GM12878 (cell line): ENCODE results near the gene SLIT1. TPM values are rescaled to one million over a fixed set of nuclear protein-coding genes. Genes with fewer than 3 reads are reported as not detected.

Source experiments
- ATAC-seq: fragments of 200-7000 bp; cut with Tn5 transposase; 3 replicates; pipeline ENCODE4 v1.9.1; 2020; ENCODE audit warnings: mild to moderate bottlenecking, moderate library complexity
- BruUV-seq: library from RNA; stranded (reverse); fragments of 400-500 nt; replicated peaks from 2 replicates; lab custom pipeline; 2021; lab: Mats Ljungman, UMichigan
- CTCF ChIA-PET: fragments of 300-600 bp; sonication (Branson Sonifier 250); formaldehyde crosslinking; extraction: SDS; loops from one replicate; lab custom pipeline; 2021; ENCODE audit warnings: inconsistent platforms; lab: Yijun Ruan, JAX
- POLR2A ChIA-PET: fragments of 350-600 bp; formaldehyde crosslinking; extraction: SDS; loops from one replicate; lab custom pipeline; 2021; ENCODE audit warnings: inconsistent platforms; lab: Charles Lee
- RAD21 ChIA-PET: fragments of 300-600 bp; sonication (Branson Sonifier 250); formaldehyde crosslinking; loops from one replicate; lab custom pipeline; 2023; ENCODE audit warnings: antibody characterized with exemption; ENCODE audit not compliant: unreplicated experiment; lab: Charles Lee
- SMC1A ChIA-PET: fragments of 300-600 bp; sonication (Branson Sonifier 250); formaldehyde crosslinking; loops from one replicate; lab custom pipeline; 2023; ENCODE audit not compliant: unreplicated experiment, uncharacterized antibody; lab: Charles Lee
- DNase-seq: peaks from one replicate; pipeline ENCODE4 v3.0.0-alpha.2; 2011; ENCODE audit warnings: low read depth, low spot score
- FAIRE-seq: peaks from 3 replicates; lab custom pipeline; 2011; peaks lifted over from hg19 to GRCh38; lab: Jason Lieb, UNC
- H2AFZ ChIP-seq: 2 replicates; pipeline ENCODE4 v1.6.0; 2011; ENCODE audit warnings: low read depth, low read length, control low read depth; ENCODE audit not compliant: control insufficient read depth
- H3K27ac ChIP-seq: 2 replicates; pipeline ENCODE4 v1.5.1; 2011; ENCODE audit warnings: control low read depth; ENCODE audit not compliant: control insufficient read depth, insufficient read depth
- H3K27me3 ChIP-seq, 2 experiments: replicated peaks in 1 of 2; 2 replicates each; pipeline versions ENCODE4 v1.6.0 to v1.6.1; 2011; ENCODE audit warnings: low read length in 1 of 2; ENCODE audit not compliant: control insufficient read depth in 2 of 2, insufficient read depth in 2 of 2
- H3K36me3 ChIP-seq, 2 experiments: 2 replicates each; pipeline ENCODE4 v1.5.1; 2011; ENCODE audit warnings: low read length in 1 of 2; ENCODE audit not compliant: control insufficient read depth in 2 of 2, insufficient read depth in 2 of 2
- H3K4me1 ChIP-seq: 2 replicates; pipeline ENCODE4 v1.6.1; 2011; ENCODE audit warnings: mild to moderate bottlenecking, low read length, moderate library complexity, mixed read lengths; ENCODE audit not compliant: control insufficient read depth, insufficient read depth
- H3K4me2 ChIP-seq: 2 replicates; pipeline ENCODE4 v1.6.0; 2011; ENCODE audit warnings: control low read depth; ENCODE audit not compliant: control insufficient read depth, insufficient read depth
- H3K4me3 ChIP-seq: fragments of 200-600 bp; sonication (generic); 2 replicates; pipeline ENCODE4 v1.5.1; 2016
- H3K79me2 ChIP-seq: 2 replicates; pipeline ENCODE4 v1.6.0; 2011; ENCODE audit warnings: low read length; ENCODE audit not compliant: control insufficient read depth, insufficient read depth
- H3K9ac ChIP-seq: 2 replicates; pipeline ENCODE4 v1.8.0; 2011; ENCODE audit warnings: low read length, control low read depth, mixed read lengths; ENCODE audit not compliant: control insufficient read depth, insufficient read depth
- H3K9me3 ChIP-seq: replicated peaks from 3 replicates; pipeline ENCODE4 v1.5.1; 2011; ENCODE audit warnings: mild to moderate bottlenecking, low read length; ENCODE audit not compliant: control insufficient read depth, insufficient read depth
- H4K20me1 ChIP-seq: 2 replicates; pipeline ENCODE4 v1.6.0; 2011; ENCODE audit not compliant: control insufficient read depth, insufficient read depth
- BACH1 ChIP-seq: fragments of 450-650 bp; IDR thresholded peaks from 2 replicates; pipeline ENCODE4 v1.6.1; 2017; ENCODE audit warnings: mild to moderate bottlenecking, borderline replicate concordance
- CBFB ChIP-seq: IDR thresholded peaks from 2 replicates; pipeline ENCODE4 v1.6.1; 2016; ENCODE audit warnings: antibody characterized with exemption, low read depth
- CHD2 ChIP-seq: IDR thresholded peaks from 2 replicates; pipeline ENCODE4 v1.6.1; 2011; ENCODE audit warnings: low read depth, low read length, improper control_type of control experiment, borderline replicate concordance
- EED ChIP-seq: sonication (generic); IDR thresholded peaks from 2 replicates; pipeline ENCODE4 v1.6.1; 2016; ENCODE audit warnings: antibody characterized with exemption, low read depth
- FOS ChIP-seq: IDR thresholded peaks from 3 replicates; pipeline ENCODE4 v1.6.1; 2011; ENCODE audit warnings: borderline replicate concordance; ENCODE audit not compliant: insufficient read length; ENCODE audit errors: extremely low read depth
- JUND ChIP-seq: IDR thresholded peaks from 2 replicates; pipeline ENCODE4 v1.6.1; 2012; ENCODE audit warnings: low read depth, mild to moderate bottlenecking, low read length, improper control_type of control experiment, moderate library complexity
- NRF1 ChIP-seq: conservative IDR thresholded peaks from 2 replicates; pipeline ENCODE4 v1.6.1; 2011; ENCODE audit warnings: mild to moderate bottlenecking, low read depth, low read length, improper control_type of control experiment
- PAX8 ChIP-seq: fragments of 450-650 bp; IDR thresholded peaks from 2 replicates; pipeline ENCODE4 v1.6.1; 2017; ENCODE audit warnings: mild to moderate bottlenecking, moderate library complexity
- POU2F2 ChIP-seq: IDR thresholded peaks from 3 replicates; pipeline ENCODE4 v1.6.1; 2011; ENCODE audit warnings: low read depth, mild to moderate bottlenecking, low read length, borderline replicate concordance
- SUZ12 ChIP-seq: fragments of 200-600 bp; sonication (generic); IDR thresholded peaks from one replicate; pipeline ENCODE4 v1.6.1; 2018; ENCODE audit warnings: antibody characterized with exemption, mild to moderate bottlenecking; ENCODE audit not compliant: unreplicated experiment
- TBL1XR1 ChIP-seq: IDR thresholded peaks from 2 replicates; pipeline ENCODE4 v1.6.1; 2012; ENCODE audit warnings: low read depth, low read length, improper control_type of control experiment
- YBX1 ChIP-seq: fragments of 450-650 bp; IDR thresholded peaks from 2 replicates; pipeline ENCODE4 v1.6.1; 2016; ENCODE audit warnings: antibody characterized with exemption
- YY1 ChIP-seq: IDR thresholded peaks from 2 replicates; pipeline ENCODE4 v1.6.1; 2011; ENCODE audit warnings: low read depth, mild to moderate bottlenecking, low read length
- WGBS: methylation state at CpG from one replicate; pipeline ENCODE4 v1.1.6; 2016; ENCODE audit warnings: low lambda C conversion rate; ENCODE audit not compliant: insufficient replicate concordance, insufficient coverage; ENCODE audit errors: missing lambda C conversion rate; 5-methylcytosine and 5-hydroxymethylcytosine counted together
- in situ Hi-C: fragments of 300-500 bp; cut with MboI; formaldehyde crosslinking; loops from 9 replicates; pipeline ENCODE4 v1.14.3; 2018; ENCODE audit warnings: mixed read lengths
- intact Hi-C: fragments of 100-400 bp; cut with micrococcal nuclease; formaldehyde crosslinking; loops from one replicate; pipeline ENCODE4 v1.14.2; 2022; ENCODE audit not compliant: unreplicated experiment
- polyA plus RNA-seq, 11 experiments: library from polyadenylated mRNA; depleted of rRNA in 4 of 11; unstranded in 6 of 11; stranded (reverse) in 5 of 11; fragments of >200 nt; fragmentation: Nextera tagmentation in 4 of 11; fragmentation: Illumina TruSeq in 1 of 11; extraction: Ambion mirVana in 4 of 11; extraction: Trizol in 1 of 11; gene quantifications; 1 replicate in 1 of 11; 2 replicates in 10 of 11; pipeline versions ENCODE4 v1.2.1 to v1.2.3, GENCODE V29; 2011 to 2016; ENCODE audit warnings: inconsistent platforms in 2 of 11, missing spikeins in 2 of 11, low read depth in 1 of 11
- total RNA-seq, 4 experiments: library from RNA; depleted of rRNA in 3 of 4; stranded (reverse); fragments of >200 nt in 3 of 4; fragmentation: Illumina TruSeq in 1 of 4; extraction: Trizol in 1 of 4; gene quantifications; 2 replicates each; pipeline versions ENCODE4 v1.2.1 to v1.2.3, GENCODE V29; 2013 to 2021
- TF ChIP-seq, protein P1 (sequence below), 3 experiments: IDR thresholded peaks in 2 of 3; conservative IDR thresholded peaks in 1 of 3; 2 replicates each; pipeline ENCODE4 v1.5.1; 2011; ENCODE audit warnings: low read depth in 3 of 3, low read length in 3 of 3, mild to moderate bottlenecking in 3 of 3, control low read depth in 2 of 3, moderate library complexity in 2 of 3, inconsistent platforms in 1 of 3, mixed read lengths in 1 of 3; ENCODE audit not compliant: control insufficient read depth in 2 of 3, insufficient read depth in 1 of 3; ENCODE audit errors: extremely low read depth in 1 of 3
- TF ChIP-seq, protein P2 (sequence below): IDR thresholded peaks from 2 replicates; pipeline ENCODE4 v1.6.1; 2011; ENCODE audit warnings: low read depth, low read length, improper control_type of control experiment, borderline replicate concordance

SLIT1 gene
- total and polyA plus RNA-seq, 10 of the 15 experiments (the other 5 are each of a cell fraction or from before 2014, with no cell fraction given) = 0.04 to 0.19 (median 0.06) TPM; not detected in 4

DNA sequence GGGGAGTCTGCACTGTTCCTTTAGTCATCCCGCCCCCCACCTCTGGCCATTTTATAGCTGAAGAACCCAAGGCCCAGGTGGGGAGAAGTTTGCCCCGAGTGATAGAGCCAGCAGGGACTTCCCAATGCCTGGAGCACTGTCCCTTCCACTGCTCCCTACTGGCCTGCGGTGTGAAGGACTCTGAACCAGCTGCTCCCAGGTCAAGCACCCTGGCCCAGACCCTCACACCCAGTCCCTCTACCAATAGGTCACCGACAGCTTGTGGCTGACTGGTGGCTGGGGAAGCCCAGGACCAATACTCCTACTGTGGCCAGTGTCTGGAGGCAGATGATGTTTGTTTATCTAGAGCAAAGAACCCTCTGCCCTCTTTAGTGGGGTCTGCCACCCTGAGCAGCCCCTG is 185.8 kb downstream of the SLIT1 start (continued):
- TF ChIP-seq, protein P1, sequence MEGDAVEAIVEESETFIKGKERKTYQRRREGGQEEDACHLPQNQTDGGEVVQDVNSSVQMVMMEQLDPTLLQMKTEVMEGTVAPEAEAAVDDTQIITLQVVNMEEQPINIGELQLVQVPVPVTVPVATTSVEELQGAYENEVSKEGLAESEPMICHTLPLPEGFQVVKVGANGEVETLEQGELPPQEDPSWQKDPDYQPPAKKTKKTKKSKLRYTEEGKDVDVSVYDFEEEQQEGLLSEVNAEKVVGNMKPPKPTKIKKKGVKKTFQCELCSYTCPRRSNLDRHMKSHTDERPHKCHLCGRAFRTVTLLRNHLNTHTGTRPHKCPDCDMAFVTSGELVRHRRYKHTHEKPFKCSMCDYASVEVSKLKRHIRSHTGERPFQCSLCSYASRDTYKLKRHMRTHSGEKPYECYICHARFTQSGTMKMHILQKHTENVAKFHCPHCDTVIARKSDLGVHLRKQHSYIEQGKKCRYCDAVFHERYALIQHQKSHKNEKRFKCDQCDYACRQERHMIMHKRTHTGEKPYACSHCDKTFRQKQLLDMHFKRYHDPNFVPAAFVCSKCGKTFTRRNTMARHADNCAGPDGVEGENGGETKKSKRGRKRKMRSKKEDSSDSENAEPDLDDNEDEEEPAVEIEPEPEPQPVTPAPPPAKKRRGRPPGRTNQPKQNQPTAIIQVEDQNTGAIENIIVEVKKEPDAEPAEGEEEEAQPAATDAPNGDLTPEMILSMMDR (IDR thresholded peaks at IDR 0.05 in 2 of 3, conservative IDR thresholded peaks at IDR 0.05 in 1 of 3; ENCODE audit: control insufficient read depth in 2 of 3, extremely low read depth in 1 of 3, insufficient read depth in 1 of 3, low read depth in 3 of 3, low read length in 3 of 3) = no peak
- TF ChIP-seq BACH1 = no peak
- TF ChIP-seq EED = no peak
- no peak for TF ChIP-seq FOS
- TF ChIP-seq, protein P2, sequence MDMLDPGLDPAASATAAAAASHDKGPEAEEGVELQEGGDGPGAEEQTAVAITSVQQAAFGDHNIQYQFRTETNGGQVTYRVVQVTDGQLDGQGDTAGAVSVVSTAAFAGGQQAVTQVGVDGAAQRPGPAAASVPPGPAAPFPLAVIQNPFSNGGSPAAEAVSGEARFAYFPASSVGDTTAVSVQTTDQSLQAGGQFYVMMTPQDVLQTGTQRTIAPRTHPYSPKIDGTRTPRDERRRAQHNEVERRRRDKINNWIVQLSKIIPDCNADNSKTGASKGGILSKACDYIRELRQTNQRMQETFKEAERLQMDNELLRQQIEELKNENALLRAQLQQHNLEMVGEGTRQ = no peak
- TF ChIP-seq TBL1XR1 = no peak
- no peak for TF ChIP-seq CBFB
- no peak for TF ChIP-seq YBX1
- TF ChIP-seq SUZ12 = no peak
- no peak for TF ChIP-seq CHD2

DNA sequence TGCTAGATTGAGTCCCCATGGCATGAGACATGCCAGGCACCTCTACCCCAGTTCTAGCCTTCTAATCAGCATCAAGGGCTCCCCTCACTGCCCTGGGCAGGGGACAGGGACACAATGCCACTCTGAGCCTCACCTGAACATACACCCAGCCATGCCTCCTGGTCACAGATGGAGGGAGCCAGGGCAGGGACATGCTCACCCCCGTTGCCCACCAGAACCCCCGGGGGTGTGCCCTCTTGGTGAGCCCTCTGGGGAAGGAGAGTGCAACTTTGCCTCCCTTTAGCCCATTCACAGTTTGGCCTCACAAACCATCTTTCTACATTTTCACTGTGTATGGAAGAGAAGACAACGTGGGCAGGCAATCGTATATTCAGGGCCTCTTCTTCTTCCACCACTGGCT is 186.4 kb downstream of the SLIT1 start:
- no peak for ATAC-seq
- ChIA-PET CTCF (no interaction called here), POLR2A (no interaction called here), RAD21 (no interaction called here)
- no peaks in the 10 kb centered on the region for H4K20me1 ChIP-seq
- no peaks in the 10 kb centered on the region for H3K27me3 ChIP-seq
- no peaks in the 10 kb centered on the region for H3K79me2 ChIP-seq
- no peak overlapping the region for H3K4me3 ChIP-seq
- in situ Hi-C loops (no loop called here), intact Hi-C loops (no loop called here)
- no TSS peak for BruUV-seq
- no peak for DNase-seq
- WGBS = 49% methylated on average over 4 of the region's 4 CpGs
- H3K9ac ChIP-seq = no peak overlapping the region
- no peaks in the 10 kb centered on the region for H3K36me3 ChIP-seq
- H3K9me3 ChIP-seq = no peaks in the 10 kb centered on the region
- no peak for FAIRE-seq
- no peak overlapping the region for H2AFZ ChIP-seq
- no peak overlapping the region for H3K27ac ChIP-seq
- no peak overlapping the region for H3K4me2 ChIP-seq
- TF ChIP-seq PAX8 (no peak), POU2F2 (no peak), YY1 (no peak), NRF1 (no peak), JUND (no peak)
- TF ChIP-seq, all 136 proteins: peak for 0
- SMC1A ChIA-PET = no interaction called here
- H3K4me1 ChIP-seq = no peaks in the 10 kb centered on the region
